HFF-Myc (cell line): ENCODE measurements around the gene CHD6.
A peak's percentile ranks its signal among the peaks of the same experiment; 100 is the strongest.
"Not testable (repeated sequence)": the region's sequence is repeated elsewhere in the genome, so short reads cannot be mapped to it uniquely, and the experiment has no call there.

Source experiments
- DNase-seq: peaks from one replicate; pipeline ENCODE4 v3.0.0-alpha.2; 2011; ENCODE audit warnings: low read depth; ENCODE audit errors: extremely low read depth
- H3K4me3 ChIP-seq: replicated peaks from 2 replicates; pipeline ENCODE4 v1.5.1; 2011; ENCODE audit warnings: low read depth, mild to moderate bottlenecking, control low read depth, low read length
- CTCF ChIP-seq: IDR thresholded peaks from 2 replicates; pipeline ENCODE4 v1.5.1; 2012; ENCODE audit warnings: mild to moderate bottlenecking, low read depth, low read length, control low read depth; ENCODE audit errors: missing control alignments

The CHD6 gene

GRCh38 chr20:41540918-41541317, 77.3 kb downstream of the CHD6 start:
- no peak overlapping the region for H3K4me3 ChIP-seq
- no peak for TF ChIP-seq CTCF
- no peak for DNase-seq

- peak; percentile 3 for TF ChIP-seq CTCF
- DNase-seq = no peak
- H3K4me3 ChIP-seq = no peak overlapping the region
These were observed 77.7 kb downstream of the CHD6 start for GRCh38 chr20:41540459-41540858.

- no peak overlapping the region for H3K4me3 ChIP-seq
- TF ChIP-seq CTCF = no peak
- no peak for DNase-seq
These were observed 79.2 kb downstream of the CHD6 start for GRCh38 chr20:41538810-41539596.

- no peak for TF ChIP-seq CTCF
- H3K4me3 ChIP-seq = no peak overlapping the region
These were observed 80.3 kb downstream of the CHD6 start for GRCh38 chr20:41537865-41538264.

GRCh38 chr20:41535551-41535950, 82.6 kb downstream of the CHD6 start:
- not testable (repeated sequence) for DNase-seq, H3K4me3 ChIP-seq

More at GRCh38 chr20:41537865-41538264, 80.3 kb downstream of the CHD6 start:
- no peak for DNase-seq

- no peak for DNase-seq
- TF ChIP-seq CTCF = no peak
- no peak overlapping the region for H3K4me3 ChIP-seq
These were observed 83.3 kb downstream of the CHD6 start for GRCh38 chr20:41534842-41535241.

GRCh38 chr20:41534170-41534569, 84.0 kb downstream of the CHD6 start:
- no peak overlapping the region for H3K4me3 ChIP-seq
- no peak for DNase-seq
- TF ChIP-seq CTCF = no peak
